ENCODE results near the gene THOC3. TPM values are rescaled to one million over a fixed set of nuclear protein-coding genes. Genes with fewer than 3 reads are reported as not detected.
"Not testable (repeated sequence)": the region's sequence is repeated elsewhere in the genome, so short reads cannot be mapped to it uniquely, and the experiment has no call there.

The THOC3 gene
- total RNA-seq, 1 donor from 2014 or later = 45.4 TPM

- not testable (repeated sequence) for DNase-seq
Observed at GRCh38 chr5:175938489-175938888, 29.6 kb downstream of the THOC3 start.

DNA sequence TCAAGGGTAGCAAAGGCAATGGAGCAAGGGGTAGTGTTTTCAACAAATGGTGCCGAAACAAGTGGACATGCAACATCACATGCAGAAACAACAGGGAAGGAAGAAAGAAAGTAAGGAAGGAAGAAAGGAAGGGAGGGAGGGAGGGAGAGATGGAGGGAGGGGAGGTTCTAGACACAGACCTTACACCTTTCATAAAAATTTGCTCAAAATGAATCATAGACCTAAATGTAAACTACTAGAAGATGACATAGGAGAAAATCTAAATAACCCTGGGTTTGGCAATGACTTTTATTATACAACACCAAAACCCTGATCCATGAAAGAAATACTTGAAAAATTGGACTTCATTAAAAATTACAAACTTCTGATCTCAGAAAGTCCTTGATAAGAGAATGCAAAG lies 39.4 kb downstream of the THOC3 start:
- not testable (repeated sequence) for DNase-seq

DNA sequence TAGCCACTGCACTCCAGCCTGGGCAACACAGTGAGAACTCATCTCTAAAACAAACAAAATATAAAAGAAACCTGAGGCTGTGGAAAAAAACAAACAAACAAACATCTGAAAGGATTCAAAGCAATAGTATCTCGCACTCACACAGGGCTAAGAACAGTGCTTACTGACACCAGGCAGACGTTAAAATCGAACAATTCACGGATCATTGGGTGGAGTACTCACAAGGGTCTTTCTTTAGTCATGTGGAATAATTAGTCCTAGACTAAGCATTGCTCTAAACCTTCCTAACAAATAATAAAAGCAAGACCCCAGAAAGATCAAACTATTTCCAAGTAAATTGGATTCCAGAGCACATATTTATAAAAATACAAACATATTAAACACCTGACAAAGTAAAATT lies 43.0 kb downstream of the THOC3 start:
- not testable (repeated sequence) for DNase-seq

GRCh38 chr5:175922192-175922885 lies 45.8 kb downstream of the THOC3 start:
- DNase-seq = no peak

DNA sequence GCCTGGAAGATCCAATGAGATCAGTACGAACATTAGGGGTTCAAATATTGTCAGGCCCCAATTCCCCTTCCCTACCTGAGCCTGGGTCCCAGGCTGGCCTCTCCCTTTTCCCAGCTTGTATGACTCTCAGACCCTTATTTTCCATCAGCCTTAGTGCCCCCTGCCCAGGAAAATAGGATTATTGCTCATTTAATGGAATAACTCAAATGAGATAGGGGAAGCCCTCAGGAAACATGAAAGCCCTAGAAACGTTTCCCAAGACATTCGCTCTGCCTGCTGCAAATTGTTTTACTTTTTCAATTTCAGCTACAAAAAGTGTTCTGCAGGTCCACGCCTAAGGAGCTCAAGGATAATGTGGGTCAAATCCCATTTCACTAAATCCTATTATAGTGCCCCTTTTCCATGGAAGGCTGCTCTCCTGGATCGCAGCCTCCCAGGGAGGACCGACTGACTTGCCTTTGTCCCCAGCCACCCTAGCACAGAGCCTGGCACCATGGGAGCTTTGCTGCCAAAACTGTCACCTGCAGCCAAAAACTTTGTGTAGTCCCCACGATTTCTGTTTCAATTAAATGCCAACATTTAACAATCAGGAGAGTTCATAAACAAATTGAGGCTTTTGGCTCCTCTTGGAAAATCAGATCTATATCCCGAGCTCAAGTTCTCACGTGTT lies 46.9 kb downstream of the THOC3 start:
- no peak for DNase-seq

DNA sequence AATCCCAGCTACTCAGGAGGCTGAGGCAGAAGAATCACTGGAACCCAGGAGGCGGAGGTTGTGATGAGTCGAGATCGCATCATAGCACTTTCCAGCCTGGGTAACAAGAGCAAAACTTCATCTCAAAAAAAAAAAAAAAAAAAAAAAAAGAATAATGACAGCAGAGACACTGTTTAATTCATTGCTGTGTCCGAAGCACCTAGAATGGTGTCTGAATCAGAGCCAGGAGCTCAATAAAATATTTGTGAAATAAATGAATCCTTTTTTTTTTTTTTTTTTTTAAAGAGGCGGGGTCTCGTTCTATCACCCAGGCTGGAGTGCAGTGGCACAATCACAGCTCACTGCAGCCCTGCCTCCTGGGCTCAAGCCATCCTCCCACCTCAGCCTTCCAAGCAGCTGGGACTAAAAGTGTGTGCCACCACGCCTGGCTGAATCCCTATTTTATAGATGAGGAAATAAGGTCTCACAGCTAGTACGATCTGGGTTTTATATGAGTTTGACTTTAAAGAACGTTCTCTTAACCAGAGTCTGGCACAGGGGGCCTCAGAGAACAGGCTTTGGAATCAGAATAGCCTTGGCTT lies 47.8 kb downstream of the THOC3 start:
- DNase-seq = no peak

DNA sequence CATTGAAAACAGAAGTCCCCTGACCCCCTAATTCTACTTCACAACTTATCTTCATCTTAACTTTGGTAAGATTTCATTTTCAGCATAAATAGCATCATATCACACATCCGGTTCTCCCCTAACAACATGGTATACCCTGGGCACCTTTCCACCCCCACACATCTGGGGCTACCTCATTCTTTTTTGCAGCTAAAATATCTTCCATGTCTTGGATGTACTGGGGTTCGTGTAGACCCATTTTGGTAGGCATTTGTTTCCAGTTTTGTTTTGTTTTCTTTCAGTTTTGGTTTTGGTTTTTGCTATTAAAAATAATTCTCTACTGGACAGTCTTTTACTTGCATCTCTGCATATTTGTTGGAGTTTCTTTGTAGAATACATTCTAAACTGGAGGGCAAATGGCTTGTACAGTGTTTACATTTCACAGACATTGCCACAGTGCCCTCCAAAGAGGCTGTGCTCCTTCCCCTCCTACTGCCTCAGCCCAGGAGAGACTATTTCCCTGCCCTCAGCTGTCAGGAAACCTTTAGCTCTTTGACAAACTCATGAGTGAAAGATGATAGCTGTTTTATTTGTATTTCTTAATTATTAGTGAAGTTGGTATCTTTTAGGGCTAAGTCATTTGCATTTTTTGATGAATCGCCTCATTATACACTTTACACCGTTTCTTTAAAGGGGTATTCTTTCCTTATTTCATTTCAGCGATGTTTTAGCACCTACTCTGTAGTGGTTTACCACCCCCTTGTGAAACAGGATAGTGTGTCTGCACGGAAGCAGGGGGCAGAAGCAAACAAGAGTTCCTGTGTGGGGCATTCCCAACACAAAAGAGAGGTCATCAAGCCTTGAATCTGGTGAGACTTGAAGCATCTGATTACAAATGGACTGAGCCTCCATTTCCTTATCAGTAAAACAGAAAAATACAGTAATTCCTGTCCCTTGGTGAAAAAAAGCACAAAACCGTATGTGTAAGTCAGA lies 52.8 kb downstream of the THOC3 start:
- not testable (repeated sequence) for DNase-seq

DNA sequence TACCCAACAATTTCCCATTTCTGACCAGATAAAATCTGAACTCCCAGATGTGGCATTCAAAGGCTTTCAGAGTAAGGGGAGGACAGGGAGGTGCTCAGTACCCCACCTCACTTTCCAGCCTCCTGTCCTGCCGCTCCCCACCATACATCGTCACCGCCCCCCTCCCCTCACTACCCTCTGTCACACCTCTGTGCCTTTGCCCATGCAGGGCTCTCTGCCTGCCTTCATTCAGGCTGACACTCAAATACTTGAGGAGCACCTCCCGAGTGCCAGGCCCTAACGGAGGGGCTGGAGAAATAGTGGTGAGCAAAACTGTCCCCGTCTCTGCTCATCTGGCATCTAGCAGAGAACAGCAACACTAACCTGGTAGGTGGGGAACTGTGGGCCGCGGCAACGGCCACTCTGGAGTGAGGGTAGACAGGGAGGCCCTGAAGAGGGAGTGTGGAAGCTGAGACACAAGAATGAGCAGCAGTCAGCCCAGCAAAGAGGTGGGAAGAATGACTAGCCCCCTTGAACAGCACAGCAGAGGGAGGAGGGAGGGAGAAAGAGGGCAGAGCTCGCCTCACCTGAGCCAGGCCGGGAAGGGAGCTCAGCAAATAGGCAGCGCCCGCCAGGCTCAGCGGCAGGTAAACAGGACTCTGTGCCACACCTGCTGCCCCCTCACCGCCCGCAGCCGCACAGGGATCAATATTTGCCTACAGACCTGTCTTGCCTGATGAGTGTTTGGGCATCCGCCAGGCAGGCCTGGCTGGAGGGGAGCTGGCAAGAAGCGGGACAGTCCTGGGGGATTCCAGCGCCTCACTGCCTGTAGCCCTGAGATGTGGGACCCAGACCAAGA lies 54.1 kb downstream of the THOC3 start:
- not testable (repeated sequence) for DNase-seq

DNA sequence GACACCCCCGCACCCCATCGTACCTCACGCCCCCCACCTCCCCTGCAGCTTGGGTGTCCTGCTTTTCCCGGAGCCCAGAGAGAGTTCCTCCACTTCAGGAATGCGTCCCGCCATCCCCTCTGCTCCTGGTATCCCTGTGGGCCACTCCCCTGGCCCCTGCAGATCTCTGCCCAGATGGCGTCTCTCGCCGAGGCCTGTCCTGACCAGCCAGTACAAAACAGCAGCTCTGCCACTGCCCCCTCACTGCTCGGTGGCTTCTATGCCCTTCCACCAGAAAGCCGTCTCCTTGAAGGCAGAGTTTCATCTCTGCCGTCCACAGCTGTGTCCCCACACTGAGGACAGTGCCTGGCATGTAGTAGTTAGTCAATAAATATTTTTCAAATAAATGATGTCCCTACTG lies 58.0 kb downstream of the THOC3 start:
- not testable (repeated sequence) for DNase-seq

Other genes starting within 250 kb of the THOC3 start
- 76.3 TPM for gene CPLX2, start 96.7 kb downstream of the THOC3 start, total RNA-seq